GM12878 (cell line): ENCODE data around the gene SORCS1. TPM values are rescaled to one million over a fixed set of nuclear protein-coding genes. Genes with fewer than 3 reads are reported as not detected.

Source experiments
- ATAC-seq: fragments of 200-7000 bp; cut with Tn5 transposase; 3 replicates; pipeline ENCODE4 v1.9.1; 2020; ENCODE audit warnings: mild to moderate bottlenecking, moderate library complexity
- BruUV-seq: library from RNA; stranded (reverse); fragments of 400-500 nt; replicated peaks from 2 replicates; lab custom pipeline; 2021; lab: Mats Ljungman, UMichigan
- CTCF ChIA-PET: fragments of 300-600 bp; sonication (Branson Sonifier 250); formaldehyde crosslinking; extraction: SDS; loops from one replicate; lab custom pipeline; 2021; ENCODE audit warnings: inconsistent platforms; lab: Yijun Ruan, JAX
- POLR2A ChIA-PET: fragments of 350-600 bp; formaldehyde crosslinking; extraction: SDS; loops from one replicate; lab custom pipeline; 2021; ENCODE audit warnings: inconsistent platforms; lab: Charles Lee
- RAD21 ChIA-PET: fragments of 300-600 bp; sonication (Branson Sonifier 250); formaldehyde crosslinking; loops from one replicate; lab custom pipeline; 2023; ENCODE audit warnings: antibody characterized with exemption; ENCODE audit not compliant: unreplicated experiment; lab: Charles Lee
- SMC1A ChIA-PET: fragments of 300-600 bp; sonication (Branson Sonifier 250); formaldehyde crosslinking; loops from one replicate; lab custom pipeline; 2023; ENCODE audit not compliant: unreplicated experiment, uncharacterized antibody; lab: Charles Lee
- DNase-seq: peaks from one replicate; pipeline ENCODE4 v3.0.0-alpha.2; 2011; ENCODE audit warnings: low read depth, low spot score
- FAIRE-seq: peaks from 3 replicates; lab custom pipeline; 2011; peaks lifted over from hg19 to GRCh38; lab: Jason Lieb, UNC
- H2AFZ ChIP-seq: 2 replicates; pipeline ENCODE4 v1.6.0; 2011; ENCODE audit warnings: low read depth, low read length, control low read depth; ENCODE audit not compliant: control insufficient read depth
- H3K27ac ChIP-seq: 2 replicates; pipeline ENCODE4 v1.5.1; 2011; ENCODE audit warnings: control low read depth; ENCODE audit not compliant: control insufficient read depth, insufficient read depth
- H3K27me3 ChIP-seq, 2 experiments: replicated peaks in 1 of 2; 2 replicates each; pipeline versions ENCODE4 v1.6.0 to v1.6.1; 2011; ENCODE audit warnings: low read length in 1 of 2; ENCODE audit not compliant: control insufficient read depth in 2 of 2, insufficient read depth in 2 of 2
- H3K36me3 ChIP-seq, 2 experiments: 2 replicates each; pipeline ENCODE4 v1.5.1; 2011; ENCODE audit warnings: low read length in 1 of 2; ENCODE audit not compliant: control insufficient read depth in 2 of 2, insufficient read depth in 2 of 2
- H3K4me1 ChIP-seq: 2 replicates; pipeline ENCODE4 v1.6.1; 2011; ENCODE audit warnings: mild to moderate bottlenecking, low read length, moderate library complexity, mixed read lengths; ENCODE audit not compliant: control insufficient read depth, insufficient read depth
- H3K4me2 ChIP-seq: 2 replicates; pipeline ENCODE4 v1.6.0; 2011; ENCODE audit warnings: control low read depth; ENCODE audit not compliant: control insufficient read depth, insufficient read depth
- H3K4me3 ChIP-seq: fragments of 200-600 bp; sonication (generic); 2 replicates; pipeline ENCODE4 v1.5.1; 2016
- H3K79me2 ChIP-seq: 2 replicates; pipeline ENCODE4 v1.6.0; 2011; ENCODE audit warnings: low read length; ENCODE audit not compliant: control insufficient read depth, insufficient read depth
- H3K9ac ChIP-seq: 2 replicates; pipeline ENCODE4 v1.8.0; 2011; ENCODE audit warnings: low read length, control low read depth, mixed read lengths; ENCODE audit not compliant: control insufficient read depth, insufficient read depth
- H3K9me3 ChIP-seq: replicated peaks from 3 replicates; pipeline ENCODE4 v1.5.1; 2011; ENCODE audit warnings: mild to moderate bottlenecking, low read length; ENCODE audit not compliant: control insufficient read depth, insufficient read depth
- H4K20me1 ChIP-seq: 2 replicates; pipeline ENCODE4 v1.6.0; 2011; ENCODE audit not compliant: control insufficient read depth, insufficient read depth
- CBX5 ChIP-seq: sonication (generic); IDR thresholded peaks from 2 replicates; pipeline ENCODE4 v1.6.1; 2016; ENCODE audit warnings: low read depth, moderate library complexity, mild to moderate bottlenecking, inconsistent platforms
- GATAD2B ChIP-seq: fragments of 450-650 bp; conservative IDR thresholded peaks from 2 replicates; pipeline ENCODE4 v1.6.1; 2017; ENCODE audit warnings: low read depth, mild to moderate bottlenecking, moderate library complexity
- JUND ChIP-seq: IDR thresholded peaks from 2 replicates; pipeline ENCODE4 v1.6.1; 2012; ENCODE audit warnings: low read depth, mild to moderate bottlenecking, low read length, improper control_type of control experiment, moderate library complexity
- NFIC ChIP-seq: IDR thresholded peaks from 2 replicates; pipeline ENCODE4 v1.6.1; 2012; ENCODE audit warnings: low read depth, mild to moderate bottlenecking, inconsistent platforms, low read length, moderate library complexity
- NR2F1 ChIP-seq: fragments of 450-650 bp; conservative IDR thresholded peaks from 2 replicates; pipeline ENCODE4 v1.6.1; 2017; ENCODE audit warnings: mild to moderate bottlenecking
- SIX5 ChIP-seq: IDR thresholded peaks from 2 replicates; pipeline ENCODE4 v1.6.1; 2011; ENCODE audit warnings: mild to moderate bottlenecking, low read depth, low read length, moderate library complexity; ENCODE audit not compliant: severe bottlenecking
- SMAD5 ChIP-seq: IDR thresholded peaks from 2 replicates; pipeline ENCODE4 v1.6.1; 2016; ENCODE audit warnings: antibody characterized with exemption, low read depth
- SPI1 ChIP-seq: IDR thresholded peaks from 2 replicates; pipeline ENCODE4 v1.6.1; 2011; ENCODE audit warnings: low read depth, mild to moderate bottlenecking, low read length, moderate library complexity, borderline replicate concordance; ENCODE audit not compliant: insufficient read depth
- WGBS: methylation state at CpG from one replicate; pipeline ENCODE4 v1.1.6; 2016; ENCODE audit warnings: low lambda C conversion rate; ENCODE audit not compliant: insufficient replicate concordance, insufficient coverage; ENCODE audit errors: missing lambda C conversion rate; 5-methylcytosine and 5-hydroxymethylcytosine counted together
- in situ Hi-C: fragments of 300-500 bp; cut with MboI; formaldehyde crosslinking; loops from 9 replicates; pipeline ENCODE4 v1.14.3; 2018; ENCODE audit warnings: mixed read lengths
- intact Hi-C: fragments of 100-400 bp; cut with micrococcal nuclease; formaldehyde crosslinking; loops from one replicate; pipeline ENCODE4 v1.14.2; 2022; ENCODE audit not compliant: unreplicated experiment
- polyA plus RNA-seq, 11 experiments: library from polyadenylated mRNA; depleted of rRNA in 4 of 11; unstranded in 6 of 11; stranded (reverse) in 5 of 11; fragments of >200 nt; fragmentation: Nextera tagmentation in 4 of 11; fragmentation: Illumina TruSeq in 1 of 11; extraction: Ambion mirVana in 4 of 11; extraction: Trizol in 1 of 11; gene quantifications; 1 replicate in 1 of 11; 2 replicates in 10 of 11; pipeline versions ENCODE4 v1.2.1 to v1.2.3, GENCODE V29; 2011 to 2016; ENCODE audit warnings: inconsistent platforms in 2 of 11, missing spikeins in 2 of 11, low read depth in 1 of 11
- total RNA-seq, 4 experiments: library from RNA; depleted of rRNA in 3 of 4; stranded (reverse); fragments of >200 nt in 3 of 4; fragmentation: Illumina TruSeq in 1 of 4; extraction: Trizol in 1 of 4; gene quantifications; 2 replicates each; pipeline versions ENCODE4 v1.2.1 to v1.2.3, GENCODE V29; 2013 to 2021
- TF ChIP-seq, protein P1 (sequence below): fragments of 450-650 bp; IDR thresholded peaks from 2 replicates; pipeline ENCODE4 v1.6.1; 2017; ENCODE audit warnings: mild to moderate bottlenecking
- TF ChIP-seq, protein P2 (sequence below): fragments of 450-650 bp; formaldehyde crosslinking; IDR thresholded peaks from 2 replicates; pipeline ENCODE4 v1.5.0; 2022; ENCODE audit warnings: mild to moderate bottlenecking, missing genetic modification characterization

SORCS1 gene
- total and polyA plus RNA-seq, 10 of the 15 experiments (the other 5 are each of a cell fraction or from before 2014, with no cell fraction given): 0.02 to 9.6 (median 0.06) TPM; not detected in 3

DNA sequence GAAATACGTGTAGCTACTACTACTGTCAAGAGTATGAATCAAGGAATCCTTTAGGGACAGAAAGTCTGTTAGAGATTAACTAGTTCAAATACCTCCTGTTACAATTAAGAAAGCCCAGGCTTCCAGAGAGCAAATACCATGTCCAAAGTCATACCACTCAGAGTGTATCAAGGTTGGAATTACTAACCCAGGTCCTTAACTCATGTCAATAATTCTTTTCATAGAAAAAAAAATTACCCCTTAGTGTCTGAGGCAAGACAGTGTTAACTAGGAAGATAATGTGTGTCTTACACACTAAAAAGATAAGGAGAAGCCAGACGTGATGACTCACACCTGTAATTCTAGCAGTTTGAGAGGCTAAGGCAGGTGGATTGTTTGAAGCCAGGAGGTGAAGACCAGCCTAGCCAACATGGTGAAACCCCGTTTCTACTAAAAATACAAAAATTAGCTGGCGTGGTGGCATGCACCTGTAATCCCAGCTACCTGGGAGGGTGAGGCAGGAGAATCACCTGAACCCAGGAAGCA, 423.4 kb downstream of the SORCS1 start:
- RAD21 ChIA-PET: no interaction called here
- DNase-seq: no peak
- H3K27me3 ChIP-seq: no peaks in the 10 kb centered on the region
- in situ Hi-C loops (no loop called here), intact Hi-C loops (no loop called here)
- H2AFZ ChIP-seq: no peak overlapping the region
- TF ChIP-seq NFIC: no peak
- no peak for TF ChIP-seq SIX5
- no peak for TF ChIP-seq JUND
- TF ChIP-seq, protein P1, sequence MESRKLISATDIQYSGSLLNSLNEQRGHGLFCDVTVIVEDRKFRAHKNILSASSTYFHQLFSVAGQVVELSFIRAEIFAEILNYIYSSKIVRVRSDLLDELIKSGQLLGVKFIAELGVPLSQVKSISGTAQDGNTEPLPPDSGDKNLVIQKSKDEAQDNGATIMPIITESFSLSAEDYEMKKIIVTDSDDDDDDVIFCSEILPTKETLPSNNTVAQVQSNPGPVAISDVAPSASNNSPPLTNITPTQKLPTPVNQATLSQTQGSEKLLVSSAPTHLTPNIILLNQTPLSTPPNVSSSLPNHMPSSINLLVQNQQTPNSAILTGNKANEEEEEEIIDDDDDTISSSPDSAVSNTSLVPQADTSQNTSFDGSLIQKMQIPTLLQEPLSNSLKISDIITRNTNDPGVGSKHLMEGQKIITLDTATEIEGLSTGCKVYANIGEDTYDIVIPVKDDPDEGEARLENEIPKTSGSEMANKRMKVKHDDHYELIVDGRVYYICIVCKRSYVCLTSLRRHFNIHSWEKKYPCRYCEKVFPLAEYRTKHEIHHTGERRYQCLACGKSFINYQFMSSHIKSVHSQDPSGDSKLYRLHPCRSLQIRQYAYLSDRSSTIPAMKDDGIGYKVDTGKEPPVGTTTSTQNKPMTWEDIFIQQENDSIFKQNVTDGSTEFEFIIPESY: no peak
- no peak for TF ChIP-seq SMAD5
- TF ChIP-seq, protein P2, sequence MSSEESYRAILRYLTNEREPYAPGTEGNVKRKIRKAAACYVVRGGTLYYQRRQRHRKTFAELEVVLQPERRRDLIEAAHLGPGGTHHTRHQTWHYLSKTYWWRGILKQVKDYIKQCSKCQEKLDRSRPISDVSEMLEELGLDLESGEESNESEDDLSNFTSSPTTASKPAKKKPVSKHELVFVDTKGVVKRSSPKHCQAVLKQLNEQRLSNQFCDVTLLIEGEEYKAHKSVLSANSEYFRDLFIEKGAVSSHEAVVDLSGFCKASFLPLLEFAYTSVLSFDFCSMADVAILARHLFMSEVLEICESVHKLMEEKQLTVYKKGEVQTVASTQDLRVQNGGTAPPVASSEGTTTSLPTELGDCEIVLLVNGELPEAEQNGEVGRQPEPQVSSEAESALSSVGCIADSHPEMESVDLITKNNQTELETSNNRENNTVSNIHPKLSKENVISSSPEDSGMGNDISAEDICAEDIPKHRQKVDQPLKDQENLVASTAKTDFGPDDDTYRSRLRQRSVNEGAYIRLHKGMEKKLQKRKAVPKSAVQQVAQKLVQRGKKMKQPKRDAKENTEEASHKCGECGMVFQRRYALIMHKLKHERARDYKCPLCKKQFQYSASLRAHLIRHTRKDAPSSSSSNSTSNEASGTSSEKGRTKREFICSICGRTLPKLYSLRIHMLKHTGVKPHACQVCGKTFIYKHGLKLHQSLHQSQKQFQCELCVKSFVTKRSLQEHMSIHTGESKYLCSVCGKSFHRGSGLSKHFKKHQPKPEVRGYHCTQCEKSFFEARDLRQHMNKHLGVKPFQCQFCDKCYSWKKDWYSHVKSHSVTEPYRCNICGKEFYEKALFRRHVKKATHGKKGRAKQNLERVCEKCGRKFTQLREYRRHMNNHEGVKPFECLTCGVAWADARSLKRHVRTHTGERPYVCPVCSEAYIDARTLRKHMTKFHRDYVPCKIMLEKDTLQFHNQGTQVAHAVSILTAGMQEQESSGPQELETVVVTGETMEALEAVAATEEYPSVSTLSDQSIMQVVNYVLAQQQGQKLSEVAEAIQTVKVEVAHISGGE: no peak
- TF ChIP-seq NR2F1: no peak
- TF ChIP-seq GATAD2B: no peak
- no peak for TF ChIP-seq SPI1
- no peak for TF ChIP-seq CBX5
- no peak overlapping the region for H3K9ac ChIP-seq
- SMC1A ChIA-PET: interaction anchor here (1.2 to 1.5 kb wide), 3 partner anchors 8 to 54 kb away, joined by 3 to 4 read pairs (median 4); no protein-coding TSS in a partner anchor
- no peaks in the 10 kb centered on the region for H3K9me3 ChIP-seq
- BruUV-seq: no TSS peak
- 13% methylated on average over 4 of the region's 4 CpGs for WGBS
- H3K27ac ChIP-seq: no peak overlapping the region
- ATAC-seq: peak; percentile 23; the same call in 2 of the 3 replicates
- no peak for FAIRE-seq
- H3K4me3 ChIP-seq: no peak overlapping the region
- H4K20me1 ChIP-seq: no peaks in the 10 kb centered on the region
- no peak overlapping the region for H3K4me2 ChIP-seq
- no peaks in the 10 kb centered on the region for H3K79me2 ChIP-seq
- POLR2A ChIA-PET: no interaction called here
- no peaks in the 10 kb centered on the region for H3K36me3 ChIP-seq
- CTCF ChIA-PET: interaction anchor here (0.7 kb wide), 1 partner anchor 298 kb away, joined by 3 read pairs; no protein-coding TSS in a partner anchor
- H3K4me1 ChIP-seq: no peaks in the 10 kb centered on the region
